HepG2 (cell line): ENCODE measurements around the gene GRIP2. TPM values are rescaled to one million over a fixed set of nuclear protein-coding genes. Genes with fewer than 3 reads are reported as not detected.

Experiments
- ATF3 ChIP-seq: sonication (generic); formaldehyde crosslinking; IDR thresholded peaks from 2 replicates; pipeline ENCODE4 v1.4.0; 2020; ENCODE audit warnings: missing genetic modification reagents
- CREB1 ChIP-seq, 2 experiments: fragments of 450-650 bp in 1 of 2; IDR thresholded peaks; 2 replicates each; pipeline ENCODE4 v1.6.1; 2016 to 2017; ENCODE audit warnings: control low read depth in 1 of 2, mild to moderate bottlenecking in 1 of 2, missing compliant biosample characterization in 1 of 2, missing genetic modification characterization in 1 of 2
- ESRRA ChIP-seq: sonication (generic); formaldehyde crosslinking; IDR thresholded peaks from 2 replicates; pipeline ENCODE4 v1.5.1; 2020; ENCODE audit warnings: mild to moderate bottlenecking, low read depth, missing genetic modification reagents
- FOXA1 ChIP-seq, 2 experiments: fragments of 450-650 bp in 1 of 2; sonication (generic) in 1 of 2; formaldehyde crosslinking in 1 of 2; IDR thresholded peaks; 2 replicates each; pipeline versions ENCODE4 v1.4.0 to v1.6.1; 2016 to 2020; ENCODE audit warnings: missing genetic modification reagents in 1 of 2
- HDAC2 ChIP-seq: sonication (generic); formaldehyde crosslinking; IDR thresholded peaks from 2 replicates; pipeline ENCODE4 v1.4.0; 2020; ENCODE audit warnings: missing genetic modification reagents
- IRF1 ChIP-seq: sonication (generic); formaldehyde crosslinking; IDR thresholded peaks from 2 replicates; pipeline ENCODE4 v1.4.0; 2020; ENCODE audit warnings: low read depth, mild to moderate bottlenecking, missing genetic modification reagents
- MAX ChIP-seq: IDR thresholded peaks from 2 replicates; pipeline ENCODE4 v1.6.1; 2012; ENCODE audit warnings: inconsistent platforms
- MXD3 ChIP-seq: IDR thresholded peaks from 2 replicates; pipeline ENCODE4 v1.6.1; 2016; ENCODE audit warnings: mild to moderate bottlenecking, missing biosample characterization, missing genetic modification reagents
- MXI1 ChIP-seq: IDR thresholded peaks from 3 replicates; pipeline ENCODE4 v1.6.1; 2012; ENCODE audit warnings: low read depth, low read length, inconsistent platforms, borderline replicate concordance
- NR2F6 ChIP-seq, 2 experiments: IDR thresholded peaks; 2 replicates each; pipeline ENCODE4 v1.6.1; 2016; ENCODE audit warnings: antibody characterized with exemption in 1 of 2, mild to moderate bottlenecking in 1 of 2
- PATZ1 ChIP-seq: sonication (generic); formaldehyde crosslinking; IDR thresholded peaks from 2 replicates; pipeline ENCODE4 v1.4.0; 2020; ENCODE audit warnings: missing genetic modification reagents
- POLR2AphosphoS5 ChIP-seq: IDR thresholded peaks from 2 replicates; pipeline ENCODE4 v1.6.1; 2012; ENCODE audit warnings: low read depth, low read length
- RCOR2 ChIP-seq: IDR thresholded peaks from 2 replicates; pipeline ENCODE4 v1.6.1; 2016; ENCODE audit warnings: missing biosample characterization, missing genetic modification reagents
- SALL1 ChIP-seq: sonication (generic); formaldehyde crosslinking; IDR thresholded peaks from 2 replicates; pipeline ENCODE4 v1.8.0; 2022; ENCODE audit warnings: mild to moderate bottlenecking, missing genetic modification reagents
- ZHX2 ChIP-seq, 2 experiments: sonication (generic) in 1 of 2; formaldehyde crosslinking in 1 of 2; IDR thresholded peaks; 2 replicates each; pipeline versions ENCODE4 v1.6.1 to v1.9.0; 2014 to 2022; ENCODE audit warnings: antibody characterized with exemption in 1 of 2, borderline replicate concordance in 1 of 2, inconsistent platforms in 1 of 2, low read depth in 1 of 2, missing genetic modification reagents in 1 of 2
- ZNF33B ChIP-seq: sonication (generic); formaldehyde crosslinking; IDR thresholded peaks from 2 replicates; pipeline ENCODE4 v1.5.1; 2020; ENCODE audit warnings: mild to moderate bottlenecking, missing genetic modification reagents
- ZNF382 ChIP-seq: sonication (generic); formaldehyde crosslinking; IDR thresholded peaks from 2 replicates; pipeline ENCODE4 v1.5.0; 2020; ENCODE audit warnings: missing genetic modification reagents, mild to moderate bottlenecking, borderline replicate concordance
- polyA plus RNA-seq, 8 experiments: library from polyadenylated mRNA; depleted of rRNA in 3 of 8; stranded (reverse) in 7 of 8; unstranded in 1 of 8; fragments of >200 nt; fragmentation: Illumina TruSeq in 4 of 8; extraction: Trizol in 4 of 8; gene quantifications; 2 replicates each; pipeline versions ENCODE4 v1.2.1 to v1.2.3, GENCODE V29; 2011 to 2016; ENCODE audit warnings: low read depth in 4 of 8, missing spikeins in 1 of 8, mixed read lengths in 1 of 8; ENCODE audit not compliant: insufficient read depth in 1 of 8
- total RNA-seq, 5 experiments: library from RNA; depleted of rRNA; stranded (reverse); fragments of >200 nt; fragmentation: Illumina TruSeq; extraction: Trizol; gene quantifications; 2 replicates each; pipeline ENCODE4 v1.2.3, GENCODE V29; 2016; ENCODE audit warnings: low read depth in 1 of 5

The GRIP2 gene
- total and polyA plus RNA-seq, 2 of the 13 experiments (the other 11 are each of a cell fraction or from before 2014, with no cell fraction given) = 0.11 to 0.24 TPM

- TF ChIP-seq MXD3 (CRISPR knock-in tag) = no peak
- TF ChIP-seq ZNF33B = no peak
- TF ChIP-seq ESRRA (CRISPR knock-in tag) = peak; percentile 87; the same call in 1 of the 2 replicates
- 0 out of 2 replicates have a peak, but pooled peaks have one; percentile 23 for TF ChIP-seq RCOR2 (CRISPR knock-in tag)
- TF ChIP-seq ZNF382 (CRISPR knock-in tag) = no peak
- TF ChIP-seq FOXA1 (IDR thresholded peaks at IDR 0.05) = no peak
- peak; percentile 56; the same call in 1 of the 2 replicates for TF ChIP-seq FOXA1 (CRISPR knock-in tag; IDR thresholded peaks at IDR 0.05)
- TF ChIP-seq ZHX2 (IDR thresholded peaks at IDR 0.05; ENCODE audit: low read depth) = no peak
- no peak for TF ChIP-seq ZHX2 (CRISPR knock-in tag; IDR thresholded peaks at IDR 0.05; ENCODE audit: borderline replicate concordance)
- peak; percentile 52; the same call in 1 of the 2 replicates for TF ChIP-seq HDAC2 (CRISPR knock-in tag)
- TF ChIP-seq ATF3 (CRISPR knock-in tag) = peak; percentile 81
- peak; percentile 48; the same call in 1 of the 2 replicates for TF ChIP-seq CREB1 (IDR thresholded peaks at IDR 0.05)
- TF ChIP-seq CREB1 (CRISPR knock-in tag; IDR thresholded peaks at IDR 0.05) = no peak
- no peak for TF ChIP-seq POLR2AphosphoS5
- TF ChIP-seq IRF1 (CRISPR knock-in tag) = no peak
- TF ChIP-seq SALL1 = 0 out of 2 replicates have a peak, but pooled peaks have one; percentile 16
- 0 out of 3 replicates have a peak, but pooled peaks have one; percentile 25 for TF ChIP-seq MXI1
- peak; percentile 79 for TF ChIP-seq PATZ1 (CRISPR knock-in tag)
- peak; percentile 41; the same call in 1 of the 2 replicates for TF ChIP-seq NR2F6 (IDR thresholded peaks at IDR 0.05)
- TF ChIP-seq NR2F6 (CRISPR knock-in tag; IDR thresholded peaks at IDR 0.05) = peak; percentile 61; the same call in 1 of the 2 replicates
- 0 out of 2 replicates have a peak, but pooled peaks have one; percentile 30 for TF ChIP-seq MAX
These were observed 88.0 kb downstream of the GRIP2 start (continued) for GRCh38 chr3:14451844-14452739.
